Measurements from ENCODE around the gene MRS2. TPM values are rescaled to one million over a fixed set of nuclear protein-coding genes. Genes with fewer than 3 reads are reported as not detected.
"Not testable (repeated sequence)": the region's sequence is repeated elsewhere in the genome, so short reads cannot be mapped to it uniquely, and the experiment has no call there.

Gene MRS2
- polyA plus RNA-seq = 25.0 TPM

- Mint-ChIP-seq H3K36me3 (peaks cover 1% of the 10 kb centered on the region), H3K4me3 (peak within 1 kb of the TSS; percentile 87 to 97 (median 96)), H3K9me3 (peaks cover 0 to 4% (median 0%) of the 10 kb centered on the region in 3 donors), H3K27me3 (peaks cover 3% of the 10 kb centered on the region), H3K27ac (peak within 1 kb of the TSS; percentile 29 to 91 (median 89)), H3K4me1 (peaks cover 17 to 27% (median 22%) of the 10 kb centered on the region in 3 donors)
Observed at GRCh38 chr6:24402697-24403500, at the start of gene MRS2. TSS of gene MRS2 (plus strand) at chr6:24402936. CDS start at chr6:24403047, 111 bp downstream.

GRCh38 chr6:24353861-24354260 lies 48.9 kb upstream of the MRS2 start:
- H3K27ac Mint-ChIP-seq = no peak overlapping the region
- H3K4me1 Mint-ChIP-seq = peaks cover 6 to 13% (median 10%) of the 10 kb centered on the region in 3 donors
- H3K4me3 Mint-ChIP-seq = no peak overlapping the region
- peaks cover 0 to 1% (median 0%) of the 10 kb centered on the region in 3 donors for H3K9me3 Mint-ChIP-seq
- H3K36me3 Mint-ChIP-seq = no peaks in the 10 kb centered on the region
- H3K27me3 Mint-ChIP-seq = peaks cover 21% of the 10 kb centered on the region

GRCh38 chr6:24355393-24355792 lies 47.3 kb upstream of the MRS2 start:
- Mint-ChIP-seq H3K9me3 (peaks cover 0 to 1% (median 0%) of the 10 kb centered on the region in 3 donors), H3K4me1 (peaks cover 10 to 18% (median 12%) of the 10 kb centered on the region in 3 donors), H3K27me3 (peaks cover 21% of the 10 kb centered on the region), H3K36me3 (no peaks in the 10 kb centered on the region), H3K27ac (no peak overlapping the region), H3K4me3 (no peak overlapping the region)

- H3K4me3 Mint-ChIP-seq = peak overlapping the region in 1 of 4 donors; percentile 85
- H3K4me1 Mint-ChIP-seq = peaks cover 10 to 22% (median 16%) of the 10 kb centered on the region in 3 donors
- H3K36me3 Mint-ChIP-seq = no peaks in the 10 kb centered on the region
- H3K27ac Mint-ChIP-seq = peak overlapping the region in 1 of 3 donors; percentile 2
- H3K27me3 Mint-ChIP-seq = peaks cover 12% of the 10 kb centered on the region
- no peaks in the 10 kb centered on the region for H3K9me3 Mint-ChIP-seq
Observed at GRCh38 chr6:24356310-24356973, 46.3 kb upstream of the MRS2 start.

GRCh38 chr6:24357336-24358218 lies 45.2 kb upstream of the MRS2 start, which contains the start of gene DCDC2:
TSS of gene DCDC2 (minus strand) at chr6:24358059. CDS start at chr6:24357750, 309 bp downstream.
- H3K27me3 Mint-ChIP-seq = peaks cover 10% of the 10 kb centered on the region
- no peaks in the 10 kb centered on the region for H3K9me3 Mint-ChIP-seq
- peak within 1 kb of the TSS; percentile 66 to 90 (median 82) for H3K4me3 Mint-ChIP-seq
- H3K36me3 Mint-ChIP-seq = no peaks in the 10 kb centered on the region
- peaks cover 10 to 22% (median 16%) of the 10 kb centered on the region in 3 donors for H3K4me1 Mint-ChIP-seq
- peak within 1 kb of the TSS in 2 of 3 donors; percentile 58 to 94 for H3K27ac Mint-ChIP-seq

GRCh38 chr6:24358219-24358821 lies 44.4 kb upstream of the MRS2 start:
- peak overlapping the region; percentile 66 to 90 (median 82) for H3K4me3 Mint-ChIP-seq
- peaks cover 15% of the 10 kb centered on the region for H3K27me3 Mint-ChIP-seq
- no peaks in the 10 kb centered on the region for H3K9me3 Mint-ChIP-seq
- peaks cover 10 to 22% (median 16%) of the 10 kb centered on the region in 3 donors for H3K4me1 Mint-ChIP-seq
- no peaks in the 10 kb centered on the region for H3K36me3 Mint-ChIP-seq
- H3K27ac Mint-ChIP-seq = peak overlapping the region in 2 of 3 donors; percentile 58 to 94

- Mint-ChIP-seq H3K4me3 (peak overlapping the region; percentile 64 to 93 (median 84)), H3K27me3 (peaks cover 20% of the 10 kb centered on the region), H3K9me3 (no peaks in the 10 kb centered on the region), H3K4me1 (peaks cover 10 to 20% (median 16%) of the 10 kb centered on the region in 3 donors), H3K27ac (peak overlapping the region; percentile 54 to 90 (median 63)), H3K36me3 (no peaks in the 10 kb centered on the region)
Observed at GRCh38 chr6:24359640-24360454, 42.9 kb upstream of the MRS2 start.

- H3K27me3 Mint-ChIP-seq = peaks cover 22% of the 10 kb centered on the region
- not testable (repeated sequence) for H3K4me3 Mint-ChIP-seq, H3K9me3 Mint-ChIP-seq, H3K36me3 Mint-ChIP-seq
- H3K4me1 Mint-ChIP-seq = peaks cover 4 to 16% (median 16%) of the 10 kb centered on the region in 3 donors
- peak overlapping the region in 1 of 3 donors; percentile 29 for H3K27ac Mint-ChIP-seq
Observed at GRCh38 chr6:24362363-24362762, 40.4 kb upstream of the MRS2 start.

- not testable (repeated sequence) for H3K27ac Mint-ChIP-seq, H3K36me3 Mint-ChIP-seq, H3K9me3 Mint-ChIP-seq, H3K4me1 Mint-ChIP-seq, H3K4me3 Mint-ChIP-seq
- peaks cover 18% of the 10 kb centered on the region for H3K27me3 Mint-ChIP-seq
Observed at GRCh38 chr6:24365103-24365633, 37.6 kb upstream of the MRS2 start.

- H3K36me3 Mint-ChIP-seq = no peaks in the 10 kb centered on the region
- H3K27me3 Mint-ChIP-seq = peaks cover 5% of the 10 kb centered on the region
Observed at GRCh38 chr6:24374612-24375011, 28.1 kb upstream of the MRS2 start.

GRCh38 chr6:24376871-24377270 lies 25.9 kb upstream of the MRS2 start:
- no peaks in the 10 kb centered on the region for H3K36me3 Mint-ChIP-seq
- peaks cover 0 to 5% (median 0%) of the 10 kb centered on the region in 3 donors for H3K4me1 Mint-ChIP-seq
- H3K27me3 Mint-ChIP-seq = peaks cover 4% of the 10 kb centered on the region
- no peak overlapping the region for H3K4me3 Mint-ChIP-seq
- H3K27ac Mint-ChIP-seq = no peak overlapping the region
- peaks cover 0 to 8% (median 5%) of the 10 kb centered on the region in 3 donors for H3K9me3 Mint-ChIP-seq

More at GRCh38 chr6:24374612-24375011, 28.1 kb upstream of the MRS2 start:
- H3K27ac Mint-ChIP-seq = no peak overlapping the region
- no peaks in the 10 kb centered on the region for H3K4me1 Mint-ChIP-seq
- H3K9me3 Mint-ChIP-seq = peaks cover 1 to 7% (median 5%) of the 10 kb centered on the region in 3 donors
- no peak overlapping the region for H3K4me3 Mint-ChIP-seq

- Mint-ChIP-seq H3K27ac (peak overlapping the region in 1 of 3 donors; percentile 51), H3K36me3 (no peaks in the 10 kb centered on the region), H3K4me1 (peaks cover 0 to 5% (median 2%) of the 10 kb centered on the region in 3 donors), H3K27me3 (peaks cover 2% of the 10 kb centered on the region), H3K4me3 (no peak overlapping the region), H3K9me3 (peaks cover 0 to 8% (median 0%) of the 10 kb centered on the region in 3 donors)
Observed at GRCh38 chr6:24378473-24379097, 24.2 kb upstream of the MRS2 start.
